Gastrocnemius medialis (tissue), 4 donors: ENCODE data around the gene IQCH. TPM values are rescaled to one million over a fixed set of nuclear protein-coding genes. Genes with fewer than 3 reads are reported as not detected.

Experiments used
- ATAC-seq, 2 donors: fragments of 150-250 bp; one replicate each; pipeline ENCODE4 v1.9.1; 2016
- DNase-seq, 2 donors: peaks; one replicate each; pipeline ENCODE4 v3.0.0-alpha.2; 2019
- H3K27ac ChIP-seq, 4 donors: fragments of 200-600 bp; sonication (generic); 1 replicate in 1 of 4; 2 replicates in 3 of 4; pipeline ENCODE4 v1.5.1; 2016 to 2018; ENCODE audit warnings: mild to moderate bottlenecking in 2 of 4, moderate library complexity in 1 of 4
- H3K27me3 ChIP-seq, 3 donors: fragments of 200-600 bp; sonication (generic) in 2 of 3; 1 replicate in 1 of 3; 2 replicates in 2 of 3; pipeline versions ENCODE4 v1.5.1 to v1.6.0; 2016 to 2019; ENCODE audit warnings: mild to moderate bottlenecking in 1 of 3, moderate library complexity in 1 of 3
- H3K36me3 ChIP-seq, 2 donors: fragments of 200-600 bp; sonication (generic) in 1 of 2; one replicate each; pipeline ENCODE4 v1.5.1; 2017 to 2018
- H3K4me1 ChIP-seq, 2 donors: fragments of 200-600 bp; sonication (generic) in 1 of 2; one replicate each; pipeline ENCODE4 v1.5.1; 2016 to 2017; ENCODE audit warnings: mild to moderate bottlenecking in 2 of 2
- H3K4me3 ChIP-seq, 4 donors: fragments of 200-600 bp; sonication (generic) in 3 of 4; 1 replicate in 1 of 4; 2 replicates in 3 of 4; pipeline ENCODE4 v1.5.1; 2016 to 2019; ENCODE audit warnings: mild to moderate bottlenecking in 2 of 4
- H3K9me3 ChIP-seq, 3 donors: fragments of 200-600 bp; sonication (generic) in 2 of 3; 1 replicate in 1 of 3; 2 replicates in 2 of 3; pipeline ENCODE4 v1.5.1; 2016 to 2019
- CTCF ChIP-seq, 5 experiments: fragments of 450-650 bp in 3 of 5; fragments of 200-600 bp in 2 of 5; sonication (generic) in 2 of 5; IDR thresholded peaks in 4 of 5; conservative IDR thresholded peaks in 1 of 5; 1 replicate in 4 of 5; 2 replicates in 1 of 5; pipeline ENCODE4 v1.5.1; 2016 to 2019; ENCODE audit warnings: antibody characterized with exemption in 5 of 5, mild to moderate bottlenecking in 3 of 5, moderate library complexity in 3 of 5
- POLR2A ChIP-seq, 2 donors: fragments of 450-650 bp; IDR thresholded peaks; one replicate each; pipeline ENCODE4 v1.6.1; 2017; ENCODE audit warnings: antibody characterized with exemption in 2 of 2, mild to moderate bottlenecking in 2 of 2, moderate library complexity in 2 of 2
- in situ Hi-C, 4 donors: fragments of 200-750 bp; cut with MboI; loops; one replicate each; pipeline versions ENCODE4 v1.15.0 to v1.8.0; 2017; ENCODE audit warnings: low sequenced_read_pairs in 4 of 4
- intact Hi-C: fragments of 100-400 bp; cut with DNase I; formaldehyde crosslinking; loops from one replicate; pipeline ENCODE4 v1.15.1; 2023; ENCODE audit warnings: low total_unique reads
- total RNA-seq, 4 donors: library from RNA; depleted of rRNA; stranded (reverse); fragments of >200 nt; gene quantifications; one replicate each; pipeline versions ENCODE4 v1.1.0 to v1.2.3, GENCODE V29; 2016

Gene IQCH
- total RNA-seq, 4 donors from 2014 or later: 0.07 to 0.65 (median 0.32) TPM

GRCh38 chr15:67512933-67513714, 258.5 kb downstream of the IQCH start:
- no peak overlapping the region for H3K4me3 ChIP-seq
- ATAC-seq (no peak), DNase-seq (no peak)
- peaks cover 0 to 64% of the 10 kb centered on the region in 2 donors for H3K36me3 ChIP-seq
- TF ChIP-seq CTCF (IDR thresholded peaks at IDR 0.05 in 4 of 5, conservative IDR thresholded peaks at IDR 0.05 in 1 of 5) (no peak), POLR2A (IDR thresholded peaks at IDR 0.05) (no peak)
- no peaks in the 10 kb centered on the region for H3K4me1 ChIP-seq
- intact Hi-C loops: no loop called here
- H3K27ac ChIP-seq: no peak overlapping the region
- no peaks in the 10 kb centered on the region for H3K27me3 ChIP-seq
- no peaks in the 10 kb centered on the region for H3K9me3 ChIP-seq
- in situ Hi-C loops: no loop called here

- DNase-seq (no peak), ATAC-seq (no peak)
- no peak overlapping the region for H3K4me3 ChIP-seq
These were observed 260.5 kb downstream of the IQCH start for GRCh38 chr15:67515090-67515489.

DNA sequence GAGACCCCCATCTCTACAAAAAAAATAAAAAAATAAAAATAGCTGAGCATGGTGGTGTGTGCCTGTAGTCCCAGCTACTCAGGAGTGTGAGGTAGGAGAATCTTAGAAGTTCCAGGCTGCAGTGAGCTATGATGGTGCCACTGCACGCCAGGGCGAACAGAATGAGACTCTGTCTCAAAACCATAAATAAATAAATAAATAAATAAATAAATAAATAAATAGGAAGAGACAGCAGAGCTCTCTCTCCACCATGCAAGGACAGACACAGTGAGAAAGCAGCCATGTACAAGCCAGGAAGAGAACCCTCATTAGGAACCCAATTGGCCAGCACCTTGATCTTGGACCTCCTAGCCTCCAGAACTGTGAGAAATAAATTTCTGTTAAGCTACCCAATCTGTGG, 261.0 kb downstream of the IQCH start:
- DNase-seq (no peak), ATAC-seq (no peak)
- in situ Hi-C loops: no loop called here
- H3K4me1 ChIP-seq: peaks cover 5 to 7% of the 10 kb centered on the region in 2 donors
- H3K36me3 ChIP-seq: peaks cover 0 to 52% of the 10 kb centered on the region in 2 donors
- H3K27me3 ChIP-seq: no peaks in the 10 kb centered on the region
- H3K27ac ChIP-seq: no peak overlapping the region
- intact Hi-C loops: no loop called here
- no peaks in the 10 kb centered on the region for H3K9me3 ChIP-seq
- H3K4me3 ChIP-seq: no peak overlapping the region
- TF ChIP-seq POLR2A (IDR thresholded peaks at IDR 0.05) (no peak), CTCF (IDR thresholded peaks at IDR 0.05 in 4 of 5, conservative IDR thresholded peaks at IDR 0.05 in 1 of 5) (no peak)

More at GRCh38 chr15:67515090-67515489, 260.5 kb downstream of the IQCH start:
- peaks cover 2% of the 10 kb centered on the region in 2 donors for H3K4me1 ChIP-seq
- TF ChIP-seq POLR2A (IDR thresholded peaks at IDR 0.05): no peak
- intact Hi-C loops: no loop called here
- no peaks in the 10 kb centered on the region for H3K27me3 ChIP-seq
- H3K36me3 ChIP-seq: peaks cover 0 to 54% of the 10 kb centered on the region in 2 donors
- peak overlapping the region in 1 of 4 donors; percentile 16 for H3K27ac ChIP-seq
- no peaks in the 10 kb centered on the region for H3K9me3 ChIP-seq
- in situ Hi-C loops: no loop called here

- peak overlapping the region; percentile 62 to 94 (median 88) for H3K4me3 ChIP-seq
- intact Hi-C loops (loop anchor here (1.0 to 5.0 kb wide), 3 partner anchors 22 to 453 kb away; partner anchors contain the start of genes MAP2K5, RNU6-1 and SMAD3), in situ Hi-C loops (loop anchor here in 1 of 4 donors (5.0 kb wide), 1 partner anchor 317 kb away; no protein-coding TSS in a partner anchor)
- peak overlapping the region; percentile 99 to 100 (median 99) for H3K27ac ChIP-seq
- DNase-seq: peak; percentile 35 to 70
- peaks cover 0 to 22% of the 10 kb centered on the region in 2 donors for H3K36me3 ChIP-seq
- H3K9me3 ChIP-seq: no peaks in the 10 kb centered on the region
- H3K4me1 ChIP-seq: peaks cover 28 to 36% of the 10 kb centered on the region in 2 donors
- H3K27me3 ChIP-seq: no peaks in the 10 kb centered on the region
- peak; percentile 55 to 68 for ATAC-seq
- TF ChIP-seq CTCF (IDR thresholded peaks at IDR 0.05 in 4 of 5, conservative IDR thresholded peaks at IDR 0.05 in 1 of 5) (no peak), POLR2A (IDR thresholded peaks at IDR 0.05) (no peak)
These were observed 265.9 kb downstream of the IQCH start for GRCh38 chr15:67520321-67521028.
